ENCODE data around the gene TDRD9.

Gene TDRD9

DNA sequence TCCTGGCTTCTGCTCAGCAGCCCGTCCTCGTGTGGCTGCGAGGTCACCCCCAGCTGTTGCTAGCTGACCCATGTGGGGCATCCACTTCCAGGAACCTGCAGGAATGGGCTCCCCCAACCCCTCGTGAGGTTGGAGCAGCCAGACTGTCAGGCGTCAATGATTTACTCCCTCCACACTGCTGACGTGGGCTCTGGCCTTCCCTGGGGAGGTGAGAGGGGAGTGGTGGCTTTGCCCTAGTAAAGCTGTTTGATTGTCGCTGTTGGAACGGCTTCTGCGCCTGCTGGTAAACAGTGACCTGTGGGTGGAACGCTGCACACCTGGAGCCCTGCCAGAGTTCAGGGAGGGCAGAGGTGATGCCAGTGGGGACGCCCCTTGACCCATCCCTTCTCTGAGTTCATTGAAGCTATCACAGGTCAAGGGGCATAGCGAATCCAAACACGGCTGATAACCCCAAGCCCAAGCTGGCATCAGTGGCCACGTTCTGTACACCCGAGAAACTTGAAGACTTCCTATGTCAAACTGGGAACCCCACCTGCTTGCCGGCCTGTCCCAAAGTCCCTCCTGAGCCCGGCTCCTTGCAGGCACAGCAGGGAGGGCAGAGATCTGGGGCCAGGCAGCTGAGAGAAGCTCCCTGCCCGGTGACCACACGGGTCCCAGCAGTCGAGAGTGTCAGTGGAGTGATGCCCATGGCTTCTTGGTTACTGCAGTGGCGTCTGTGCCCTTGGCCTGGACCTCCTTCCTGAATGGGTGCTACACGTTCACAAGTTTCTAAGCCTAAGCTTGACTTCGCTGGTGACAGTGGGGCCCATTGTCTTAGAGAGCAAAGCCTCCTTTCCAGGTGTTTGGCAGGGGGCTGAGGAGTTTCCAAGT, 160.0 kb downstream of the TDRD9 start:
- DNase-seq: no peak

- no peak for DNase-seq
Observed at GRCh38 chr14:104090071-104090748, 162.0 kb downstream of the TDRD9 start.

DNA sequence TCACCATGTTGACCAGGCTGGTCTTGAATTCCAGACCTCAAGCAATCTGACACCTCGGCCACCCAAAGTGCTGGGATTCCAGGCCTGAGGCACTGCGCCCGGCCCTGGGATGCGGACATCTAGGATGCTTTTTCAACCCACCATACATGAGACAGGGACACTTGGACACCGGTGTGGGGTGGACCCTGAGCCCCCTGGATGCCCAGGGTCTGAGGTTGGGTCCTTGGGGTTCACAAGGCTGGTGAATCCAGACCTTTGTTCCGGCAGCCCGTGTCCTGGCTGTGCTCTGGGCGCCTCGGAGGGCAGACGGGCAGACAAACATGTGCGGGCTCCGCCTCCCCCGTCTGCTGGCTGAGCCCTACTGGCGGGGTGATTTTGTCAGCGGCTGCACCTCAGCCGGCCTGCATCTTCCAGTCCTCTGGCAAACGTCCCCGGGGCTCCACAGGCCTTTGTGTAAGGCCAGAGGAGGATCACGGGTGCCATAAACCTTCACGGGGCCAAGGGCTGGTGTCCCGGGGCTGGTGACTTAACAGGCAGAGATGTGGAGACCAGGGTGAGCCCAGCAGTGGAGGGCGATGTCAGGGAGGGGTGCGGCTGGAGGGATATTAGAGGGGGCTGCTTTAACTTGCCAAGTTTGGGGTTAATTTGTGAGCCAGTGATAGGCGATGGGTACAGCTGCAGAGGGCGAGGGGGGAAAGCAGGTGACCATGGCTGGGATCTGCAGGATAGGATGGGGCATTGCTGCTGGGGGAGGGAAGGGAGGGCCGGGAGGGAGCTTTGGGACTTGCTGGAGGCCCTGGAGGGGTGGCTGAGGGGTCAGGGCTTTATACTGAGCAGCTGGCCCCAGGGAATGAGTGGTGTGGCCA, 163.0 kb downstream of the TDRD9 start:
- DNase-seq: no peak

- no peak for DNase-seq
Observed at GRCh38 chr14:104091927-104092771, 163.9 kb downstream of the TDRD9 start.

DNA sequence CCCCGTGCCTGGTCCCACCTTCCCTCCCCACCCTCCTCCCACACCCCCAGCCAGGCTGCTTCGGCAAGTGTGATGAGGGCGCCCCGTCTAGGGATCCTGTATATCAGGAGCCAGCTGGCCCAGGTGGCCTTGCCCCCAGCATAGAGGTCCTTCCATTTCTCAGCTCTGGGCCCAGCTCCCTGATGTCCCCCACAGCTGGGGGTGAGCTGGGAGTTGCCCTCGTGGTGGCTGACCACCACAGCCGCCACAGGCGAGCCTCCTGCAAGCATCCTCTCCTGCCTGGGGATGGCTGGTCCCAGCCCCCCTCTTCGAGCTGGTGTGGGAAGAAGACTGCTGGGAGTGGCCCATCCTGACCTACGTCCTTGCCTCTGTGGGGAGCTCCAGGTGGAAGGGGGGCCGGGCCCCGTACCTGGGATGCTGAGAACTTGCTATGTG, 164.7 kb downstream of the TDRD9 start:
- DNase-seq: no peak

- DNase-seq: no peak
Observed at GRCh38 chr14:104093366-104094055, 165.3 kb downstream of the TDRD9 start.

DNA sequence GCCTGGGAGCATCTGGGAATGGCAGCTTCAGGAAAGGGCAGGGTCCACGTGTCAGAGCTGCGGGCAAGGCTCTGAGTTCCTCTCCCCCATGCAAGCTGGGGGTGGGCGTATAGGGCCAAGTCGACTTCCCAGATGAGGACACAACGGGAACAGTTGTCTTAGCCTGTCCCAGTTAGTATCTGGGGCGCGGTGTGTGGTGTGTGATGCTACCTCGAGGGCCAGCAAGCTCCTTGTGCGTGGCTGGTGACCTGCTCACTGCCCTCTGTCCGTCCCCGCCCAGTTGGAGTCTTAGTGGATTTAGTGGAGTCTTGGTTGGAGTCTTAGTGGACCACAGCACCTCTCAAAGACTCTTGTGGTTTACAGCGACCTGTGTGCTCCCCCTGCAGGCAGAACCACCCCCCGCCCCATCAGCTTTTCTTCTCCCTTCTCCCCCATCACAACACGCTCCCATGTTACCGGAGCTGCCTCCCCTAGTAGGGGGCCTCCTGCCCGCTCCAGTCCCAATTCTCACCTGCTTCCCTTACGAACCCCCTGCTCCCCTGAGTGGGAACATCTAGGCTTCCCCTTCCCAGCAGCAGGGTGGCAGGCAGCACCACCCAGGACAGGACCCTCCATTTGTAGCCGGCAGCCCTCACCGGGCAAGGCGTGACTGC, 165.9 kb downstream of the TDRD9 start:
- DNase-seq: no peak

DNA sequence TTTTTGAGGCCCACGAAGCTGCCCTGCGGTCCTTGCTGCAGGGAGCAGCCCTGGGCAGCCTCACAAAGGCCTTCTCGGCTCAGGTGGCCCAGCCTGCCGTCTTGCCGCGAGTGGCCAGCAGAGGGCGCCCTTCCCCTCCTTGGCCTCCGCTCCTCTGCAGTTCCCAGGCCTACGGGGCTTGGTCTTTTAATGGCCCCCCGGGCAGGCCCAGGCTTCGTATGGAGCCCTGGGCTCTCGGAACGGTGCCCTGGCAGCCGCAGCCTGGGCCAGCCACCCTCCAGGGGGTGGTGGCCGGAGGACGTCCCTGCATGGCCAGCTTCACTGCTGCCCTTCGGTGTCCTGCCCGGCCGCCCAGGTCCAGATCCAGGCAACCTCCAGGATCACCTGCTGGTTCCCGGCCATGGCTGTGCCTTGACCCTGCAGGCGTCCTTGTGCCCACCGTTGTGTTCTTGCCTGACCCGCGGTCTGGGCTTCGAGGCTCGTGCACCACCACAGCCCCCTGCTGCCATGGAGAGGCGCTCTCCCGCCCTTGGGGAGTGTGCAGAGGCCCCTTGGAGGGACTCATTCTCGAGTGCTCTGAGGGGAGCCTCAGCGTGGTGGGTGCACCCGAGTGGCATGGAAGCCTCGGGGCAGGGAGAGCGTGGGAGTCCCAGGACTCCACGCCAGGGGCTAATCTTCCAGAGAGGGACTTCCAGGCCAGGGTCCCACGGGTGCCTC, 166.6 kb downstream of the TDRD9 start:
- peak in 42 of 51 donors; percentile 6 to 74 (median 34) for DNase-seq

GRCh38 chr14:104095426-104096310, 167.4 kb downstream of the TDRD9 start:
- DNase-seq: no peak

DNA sequence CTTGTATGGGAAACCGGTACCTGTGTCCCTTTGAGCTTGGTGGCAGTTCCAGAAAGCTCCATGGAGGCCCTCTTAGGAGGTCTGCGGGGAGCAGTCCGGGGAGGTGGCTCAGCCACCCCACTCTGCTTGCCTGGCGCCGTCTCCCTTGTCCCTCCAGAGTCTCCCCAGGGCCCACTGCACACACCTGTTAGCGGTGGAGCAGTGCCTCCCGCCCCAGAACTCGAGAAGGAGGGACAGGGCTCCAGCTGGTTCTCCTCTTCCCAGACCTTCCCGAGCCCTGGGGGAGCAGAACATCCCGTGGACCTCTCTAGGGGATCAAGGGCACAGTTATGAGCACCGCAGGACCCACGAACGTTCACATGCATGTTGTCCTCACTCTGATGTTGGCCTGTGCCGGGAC, 168.1 kb downstream of the TDRD9 start:
- no peak for DNase-seq

- peak in 1 of 51 donors; percentile 5 for DNase-seq
Observed at GRCh38 chr14:104096751-104097700, 168.8 kb downstream of the TDRD9 start.

GRCh38 chr14:104098272-104099095, 170.2 kb downstream of the TDRD9 start:
- no peak for DNase-seq

GRCh38 chr14:104099096-104100041, 171.1 kb downstream of the TDRD9 start:
- DNase-seq: no peak

Measured in hypothalamus (tissue), 51 donors.